HG02623 (cell line): ENCODE results near the gene GPR42.
A peak's percentile ranks its signal among the peaks of the same experiment; 100 is the strongest.

ENCODE experiments used
- ATAC-seq: cut with Tn5 transposase; IDR thresholded peaks from one replicate; pipeline ENCODE4 v1.9.1; 2021; ENCODE audit warnings: moderate library complexity; ENCODE audit not compliant: unreplicated experiment

GPR42 gene

GRCh38 chr19:35370722-35371121, at the start of gene GPR42:
Gene GPR42 (plus strand): TSS chr19:35371068. CDS start chr19:35371360, 292 bp downstream.
- ATAC-seq, result no peak

- ATAC-seq, result no peak
Observed at GRCh38 chr19:35321291-35321690, 49.6 kb upstream of the GPR42 start.

- no peak for ATAC-seq
Observed at GRCh38 chr19:35322014-35322413, 48.9 kb upstream of the GPR42 start.

DNA sequence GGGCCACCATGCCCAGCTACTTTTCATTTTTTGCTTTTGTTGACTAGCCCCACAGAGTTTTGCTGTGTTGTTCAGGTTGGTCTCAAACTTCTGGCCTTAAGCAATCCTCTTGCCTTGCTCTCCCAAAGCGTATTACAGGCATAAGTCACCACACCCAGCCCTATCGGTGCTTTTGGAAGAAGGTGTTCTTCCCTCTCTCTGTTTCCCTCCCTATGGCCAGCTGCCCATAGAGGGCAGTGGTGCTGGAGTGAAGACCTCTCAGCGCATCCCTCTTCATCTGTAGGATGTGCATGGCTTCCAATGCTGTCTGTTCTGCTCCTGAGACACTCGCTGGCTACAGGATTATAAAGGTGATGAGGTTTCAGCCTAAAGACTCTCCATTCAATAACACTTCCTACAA, 43.2 kb upstream of the GPR42 start:
- no peak for ATAC-seq

DNA sequence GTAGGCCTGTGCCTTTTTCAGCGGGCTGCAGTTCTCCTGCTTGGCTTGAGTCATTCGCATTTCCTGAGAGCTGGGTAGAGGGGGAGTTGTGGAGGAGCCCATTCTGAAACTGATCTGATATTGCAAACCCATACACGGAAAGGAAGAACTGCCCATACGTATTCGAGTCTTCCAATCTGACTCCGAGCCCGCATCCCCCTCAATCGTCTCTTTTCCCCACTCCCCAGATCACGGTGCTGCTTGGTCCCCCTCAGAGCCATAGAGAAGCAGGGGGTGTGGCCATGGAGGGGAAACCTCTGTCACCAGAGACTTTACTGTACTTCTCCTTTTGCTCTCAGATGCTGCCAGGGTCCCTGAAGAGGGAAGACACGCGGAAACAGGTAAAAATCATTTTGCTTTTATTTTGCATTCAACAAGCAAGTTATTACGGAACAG, 42.0 kb upstream of the GPR42 start, which contains the start of gene CD22:
Gene CD22 (plus strand): TSS at position 337 of the 435 bp plus-strand sequence. CDS start 2,854 bp downstream, outside the sequence.
- no peak for ATAC-seq

DNA sequence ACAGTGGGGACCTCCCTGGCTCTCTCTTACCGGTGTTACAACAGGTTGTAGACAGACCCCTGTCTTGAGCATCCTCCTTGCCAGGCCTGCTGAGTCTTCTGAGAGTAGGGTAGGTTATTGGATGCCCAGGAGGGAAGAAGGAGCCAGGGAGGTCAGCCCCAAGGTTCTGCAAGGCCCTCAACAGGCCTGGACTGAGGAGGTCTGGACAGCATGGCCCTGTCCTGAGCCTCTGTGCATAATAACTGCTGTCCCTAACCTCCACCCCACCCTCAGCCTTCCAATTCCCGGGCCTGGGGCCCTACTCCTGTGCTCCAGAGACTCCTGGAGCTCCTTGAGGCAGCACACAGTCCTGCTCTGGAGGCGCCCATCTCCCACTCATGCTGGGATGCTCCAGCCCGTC, 41.5 kb upstream of the GPR42 start:
- no peak for ATAC-seq

GRCh38 chr19:35330475-35330874, 40.4 kb upstream of the GPR42 start:
- peak; percentile 55 for ATAC-seq

DNA sequence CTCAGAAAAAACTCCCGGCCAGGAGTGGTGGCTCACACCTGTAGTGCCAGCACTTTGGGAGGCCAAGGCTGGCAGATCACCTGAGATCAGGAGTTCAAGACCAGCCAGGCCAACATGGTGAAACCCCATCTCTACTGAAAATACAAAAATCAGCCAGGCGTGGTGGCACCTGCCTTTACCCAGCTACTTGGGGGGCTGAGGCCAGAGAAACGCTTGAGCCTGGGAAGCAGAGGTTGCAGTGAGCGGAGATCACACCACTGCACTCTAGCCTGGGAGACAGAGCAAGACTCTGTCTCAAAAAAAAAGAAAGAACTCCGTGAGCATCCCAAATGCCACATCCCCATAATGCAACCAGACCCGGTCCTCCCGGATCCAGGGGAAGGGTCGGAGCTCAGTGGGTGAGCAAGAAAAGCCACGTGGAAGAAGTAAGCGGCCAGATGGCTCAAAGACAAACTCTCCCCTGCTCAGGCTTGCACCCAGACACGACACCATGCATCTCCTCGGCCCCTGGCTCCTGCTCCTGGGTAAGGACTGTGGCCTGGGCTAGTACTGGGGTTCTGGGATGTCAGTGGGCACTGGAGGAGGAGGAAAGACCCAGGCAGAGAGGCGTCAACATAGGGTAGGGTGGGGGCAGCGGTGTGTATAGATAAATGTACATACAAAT, 39.2 kb upstream of the GPR42 start:
- no peak for ATAC-seq

DNA sequence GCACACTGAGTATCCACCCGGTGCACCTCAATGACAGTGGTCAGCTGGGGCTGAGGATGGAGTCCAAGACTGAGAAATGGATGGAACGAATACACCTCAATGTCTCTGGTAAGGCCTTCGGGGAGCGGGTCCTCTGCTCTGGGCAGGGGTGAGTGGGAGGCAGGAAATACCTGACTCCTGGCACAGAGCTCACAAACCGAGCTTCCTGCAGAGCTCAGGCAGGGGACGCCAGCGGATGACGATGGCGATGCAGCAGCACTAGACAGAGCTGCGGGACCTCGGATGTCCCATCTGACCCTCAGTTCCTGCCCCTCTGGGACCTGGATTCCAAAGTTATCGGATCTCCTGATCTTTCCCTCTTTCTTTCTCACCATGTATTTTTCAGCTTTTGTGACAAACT, 38.1 kb upstream of the GPR42 start:
- ATAC-seq, result no peak

GRCh38 chr19:35334144-35334753, 36.6 kb upstream of the GPR42 start:
- no peak for ATAC-seq

GRCh38 chr19:35336166-35336955, 34.5 kb upstream of the GPR42 start:
- ATAC-seq, result no peak

DNA sequence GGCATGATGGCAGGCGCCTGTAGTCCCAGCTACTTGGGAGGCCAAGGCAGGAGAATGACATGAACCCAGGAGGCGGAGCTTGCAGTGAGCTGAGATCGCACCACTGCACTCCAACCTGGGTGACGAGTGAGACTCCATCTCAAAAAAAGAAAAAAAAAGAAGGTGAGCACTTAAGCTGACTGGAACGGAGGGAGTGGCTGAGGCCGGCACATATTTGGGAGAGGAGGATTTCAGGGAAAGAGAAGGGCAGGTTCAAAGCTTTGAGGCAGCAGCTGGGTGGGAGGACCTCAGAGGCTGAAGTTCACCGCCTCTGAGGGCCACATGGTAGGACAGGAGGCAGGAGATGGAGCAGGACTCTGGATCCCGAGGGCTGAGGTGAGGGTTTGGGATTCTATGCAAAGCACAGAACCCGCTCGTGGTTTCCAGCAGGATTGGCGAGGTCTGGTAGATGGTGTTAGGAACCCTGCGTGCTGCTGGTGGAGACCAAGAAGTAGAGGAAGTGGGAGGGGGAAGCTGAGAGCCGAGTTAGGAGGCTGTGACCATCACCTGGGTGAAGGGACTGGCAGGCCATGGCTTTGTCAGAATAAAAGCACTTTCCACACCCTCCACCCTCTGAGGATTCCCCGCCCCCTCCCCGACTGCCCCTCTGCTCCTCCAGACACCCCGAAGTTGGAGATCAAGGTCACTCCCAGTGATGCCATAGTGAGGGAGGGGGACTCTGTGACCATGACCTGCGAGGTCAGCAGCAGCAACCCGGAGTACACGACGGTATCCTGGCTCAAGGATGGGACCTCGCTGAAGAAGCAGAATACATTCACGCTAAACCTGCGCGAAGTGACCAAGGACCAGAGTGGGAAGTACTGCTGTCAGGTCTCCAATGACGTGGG, 33.5 kb upstream of the GPR42 start:
- no peak for ATAC-seq

DNA sequence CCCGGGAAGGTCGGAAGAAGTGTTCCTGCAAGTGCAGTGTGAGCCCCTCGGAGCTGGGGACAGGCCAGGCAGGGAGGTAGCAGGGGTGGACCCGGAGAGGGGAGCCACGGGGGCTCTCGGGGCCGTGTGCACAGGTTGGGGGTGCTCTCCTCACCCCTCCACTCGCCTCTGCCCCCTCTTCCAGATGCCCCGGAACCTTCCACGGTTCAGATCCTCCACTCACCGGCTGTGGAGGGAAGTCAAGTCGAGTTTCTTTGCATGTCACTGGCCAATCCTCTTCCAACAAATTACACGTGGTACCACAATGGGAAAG, 32.9 kb upstream of the GPR42 start:
- ATAC-seq, result no peak

GRCh38 chr19:35340431-35340830, 30.4 kb upstream of the GPR42 start:
- no peak for ATAC-seq

DNA sequence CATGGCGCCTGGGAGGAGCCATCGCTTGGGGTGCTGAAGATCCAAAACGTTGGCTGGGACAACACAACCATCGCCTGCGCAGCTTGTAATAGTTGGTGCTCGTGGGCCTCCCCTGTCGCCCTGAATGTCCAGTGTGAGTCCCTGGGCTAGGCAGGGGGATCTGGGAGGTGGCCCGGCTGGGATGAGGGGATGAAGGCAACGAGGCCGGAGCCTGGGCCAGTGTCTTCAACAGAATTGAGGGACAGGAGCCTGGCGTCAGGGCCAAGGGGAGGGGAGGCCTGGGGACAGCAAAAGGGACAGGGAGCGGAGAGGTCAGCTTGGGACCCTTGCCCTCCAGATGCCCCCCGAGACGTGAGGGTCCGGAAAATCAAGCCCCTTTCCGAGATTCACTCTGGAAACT, 29.9 kb upstream of the GPR42 start:
- ATAC-seq, result no peak

- no peak for ATAC-seq
Observed at GRCh38 chr19:35341565-35342225, 29.2 kb upstream of the GPR42 start.

GRCh38 chr19:35342430-35342829, 28.4 kb upstream of the GPR42 start:
- ATAC-seq, result no peak

GRCh38 chr19:35344511-35345031, 26.3 kb upstream of the GPR42 start:
- no peak for ATAC-seq

GRCh38 chr19:35345671-35346111, 25.2 kb upstream of the GPR42 start:
- ATAC-seq, result no peak
